ENCODE data around the gene CTNS.

CTNS gene

DNA sequence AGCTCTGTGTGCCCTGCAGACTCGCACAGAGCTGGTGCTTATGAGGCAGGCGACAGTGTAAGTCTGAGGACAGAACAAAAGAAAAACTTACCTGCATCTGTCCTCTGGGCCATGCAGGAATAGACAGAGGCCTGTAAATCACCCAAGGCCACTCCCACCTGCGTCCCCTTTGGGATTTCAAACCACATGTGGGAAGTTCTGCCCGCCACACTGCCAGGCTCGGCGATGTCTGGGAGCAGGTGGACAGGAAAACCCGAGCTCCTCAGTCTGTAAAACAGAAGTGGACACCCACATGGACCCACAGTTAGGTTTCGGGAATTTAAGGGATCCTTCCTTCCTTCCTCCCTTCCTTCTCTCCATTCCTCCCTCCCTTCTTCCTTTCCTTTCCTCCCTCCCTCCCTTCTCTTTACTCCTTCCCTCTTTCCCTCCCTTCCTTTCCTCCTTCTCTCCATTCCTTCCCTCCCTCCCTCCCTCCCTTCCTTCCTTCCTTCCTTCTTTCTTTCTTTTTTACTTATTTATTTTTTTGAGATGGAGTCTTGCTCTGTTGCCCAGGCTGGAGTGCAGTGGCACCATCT, 15.3 kb upstream of the CTNS start:
- TF ChIP-seq, protein P1, sequence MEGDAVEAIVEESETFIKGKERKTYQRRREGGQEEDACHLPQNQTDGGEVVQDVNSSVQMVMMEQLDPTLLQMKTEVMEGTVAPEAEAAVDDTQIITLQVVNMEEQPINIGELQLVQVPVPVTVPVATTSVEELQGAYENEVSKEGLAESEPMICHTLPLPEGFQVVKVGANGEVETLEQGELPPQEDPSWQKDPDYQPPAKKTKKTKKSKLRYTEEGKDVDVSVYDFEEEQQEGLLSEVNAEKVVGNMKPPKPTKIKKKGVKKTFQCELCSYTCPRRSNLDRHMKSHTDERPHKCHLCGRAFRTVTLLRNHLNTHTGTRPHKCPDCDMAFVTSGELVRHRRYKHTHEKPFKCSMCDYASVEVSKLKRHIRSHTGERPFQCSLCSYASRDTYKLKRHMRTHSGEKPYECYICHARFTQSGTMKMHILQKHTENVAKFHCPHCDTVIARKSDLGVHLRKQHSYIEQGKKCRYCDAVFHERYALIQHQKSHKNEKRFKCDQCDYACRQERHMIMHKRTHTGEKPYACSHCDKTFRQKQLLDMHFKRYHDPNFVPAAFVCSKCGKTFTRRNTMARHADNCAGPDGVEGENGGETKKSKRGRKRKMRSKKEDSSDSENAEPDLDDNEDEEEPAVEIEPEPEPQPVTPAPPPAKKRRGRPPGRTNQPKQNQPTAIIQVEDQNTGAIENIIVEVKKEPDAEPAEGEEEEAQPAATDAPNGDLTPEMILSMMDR (IDR thresholded peaks at IDR 0.05; ENCODE audit: extremely low read depth, insufficient read depth, missing control alignments), result no peak
- DNase-seq (ENCODE audit: low spot score), result no peak
- in situ Hi-C loops (cut with MboI; ENCODE audit: low pct_unique_long_range_greater_than_20kb, low sequenced_read_pairs, unreplicated experiment), result no loop called here

GRCh38 chr17:3622977-3623594, 13.5 kb upstream of the CTNS start:
- in situ Hi-C loops (cut with MboI; ENCODE audit: low pct_unique_long_range_greater_than_20kb, low sequenced_read_pairs, unreplicated experiment), result no loop called here
- TF ChIP-seq, protein P1 (IDR thresholded peaks at IDR 0.05; ENCODE audit: extremely low read depth, insufficient read depth, missing control alignments), result no peak
- no peak for DNase-seq (ENCODE audit: low spot score)

DNA sequence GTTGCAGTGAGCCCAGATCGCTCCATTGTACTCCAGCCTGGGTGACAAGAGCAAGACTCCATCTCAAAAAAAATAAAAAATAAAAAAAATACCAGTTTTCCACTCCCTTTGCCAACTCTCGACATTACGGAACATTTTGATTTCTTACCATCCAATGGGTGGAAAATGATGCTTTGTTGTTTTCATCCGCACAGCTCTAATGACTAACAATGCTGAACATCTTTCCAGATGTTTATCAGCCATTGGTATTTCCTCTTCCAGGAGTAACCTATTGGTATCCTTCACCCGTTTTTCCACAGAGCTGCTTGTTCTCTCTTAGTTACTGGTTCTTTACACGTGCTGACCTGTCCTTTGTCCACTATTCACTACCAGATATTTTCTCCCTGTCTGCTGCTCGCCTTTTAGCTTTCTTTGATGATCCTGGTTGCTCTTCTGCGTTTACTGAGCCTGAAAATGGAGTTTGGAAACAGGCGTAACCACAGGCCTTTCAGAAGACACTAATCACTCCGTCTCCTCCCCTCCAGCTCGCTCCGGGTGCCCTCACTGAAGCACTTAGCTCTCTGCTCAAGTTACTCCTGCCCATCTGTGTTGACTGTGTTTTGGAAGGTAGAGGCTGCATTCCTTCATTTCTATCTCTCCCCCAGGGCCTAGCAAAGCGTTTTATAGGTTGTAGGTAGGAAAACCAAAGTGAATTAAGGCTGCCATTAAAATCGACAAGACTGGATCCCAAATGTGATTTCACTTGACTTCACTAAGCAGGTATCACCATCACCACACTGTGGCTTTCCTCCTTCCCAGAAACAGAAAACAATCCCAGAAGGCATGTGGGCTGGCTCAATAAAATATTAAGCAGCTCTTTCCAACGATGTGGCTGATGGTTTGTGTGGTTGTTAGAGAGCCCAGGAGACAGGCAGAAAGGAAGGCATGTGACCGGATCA, 9.5 kb upstream of the CTNS start:
- DNase-seq (ENCODE audit: low spot score), result no peak
- in situ Hi-C loops (cut with MboI; ENCODE audit: low pct_unique_long_range_greater_than_20kb, low sequenced_read_pairs, unreplicated experiment), result no loop called here
- TF ChIP-seq, protein P1 (IDR thresholded peaks at IDR 0.05; ENCODE audit: extremely low read depth, insufficient read depth, missing control alignments), result no peak

DNA sequence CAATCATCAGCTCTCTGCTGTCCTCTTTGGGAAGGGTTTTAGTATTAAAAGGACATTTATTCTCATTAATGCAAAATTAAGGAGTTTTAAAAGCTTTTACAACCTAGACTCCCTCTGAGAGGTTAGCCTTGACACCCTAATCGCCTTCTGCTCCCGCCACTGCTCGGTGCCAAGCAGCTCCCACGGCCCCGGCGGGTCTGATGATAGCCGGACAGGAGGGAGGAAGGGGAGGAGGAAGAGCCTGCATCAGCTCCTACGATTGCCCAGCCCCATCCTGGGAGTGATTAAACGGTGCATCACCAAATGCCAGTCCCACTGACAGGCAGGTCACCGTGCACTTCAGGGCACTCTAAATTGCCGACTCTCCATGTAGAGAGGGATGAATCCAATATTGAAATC, 8.8 kb upstream of the CTNS start:
- DNase-seq (ENCODE audit: low spot score), result no peak
- TF ChIP-seq, protein P1 (IDR thresholded peaks at IDR 0.05; ENCODE audit: extremely low read depth, insufficient read depth, missing control alignments), result no peak
- in situ Hi-C loops (cut with MboI; ENCODE audit: low pct_unique_long_range_greater_than_20kb, low sequenced_read_pairs, unreplicated experiment), result no loop called here

GRCh38 chr17:3630781-3631180, 5.8 kb upstream of the CTNS start:
- in situ Hi-C loops (cut with MboI; ENCODE audit: low pct_unique_long_range_greater_than_20kb, low sequenced_read_pairs, unreplicated experiment), result no loop called here
- no peak for DNase-seq (ENCODE audit: low spot score)
- TF ChIP-seq, protein P1 (IDR thresholded peaks at IDR 0.05; ENCODE audit: extremely low read depth, insufficient read depth, missing control alignments), result no peak

GRCh38 chr17:3632287-3632686, 4.3 kb upstream of the CTNS start:
- no peak for DNase-seq (ENCODE audit: low spot score)
- in situ Hi-C loops (cut with MboI; ENCODE audit: low pct_unique_long_range_greater_than_20kb, low sequenced_read_pairs, unreplicated experiment), result no loop called here
- TF ChIP-seq, protein P1 (IDR thresholded peaks at IDR 0.05; ENCODE audit: extremely low read depth, insufficient read depth, missing control alignments), result no peak
